HG03095 (cell line): ENCODE results near the gene DCLK3.

Experiments
- ATAC-seq: cut with Tn5 transposase; IDR thresholded peaks from one replicate; pipeline ENCODE4 v1.9.1; 2021; ENCODE audit warnings: moderate library complexity; ENCODE audit not compliant: unreplicated experiment

Gene DCLK3

GRCh38 chr3:36765104-36765503, 751 bp upstream of the DCLK3 start:
- no peak for ATAC-seq

GRCh38 chr3:36764704-36765038, 318 bp upstream of the DCLK3 start:
- no peak for ATAC-seq

GRCh38 chr3:36762918-36763849, 1.2 kb downstream of the DCLK3 start:
- ATAC-seq = no peak

GRCh38 chr3:36761779-36762178, 2.6 kb downstream of the DCLK3 start:
- ATAC-seq = no peak

- ATAC-seq = no peak
Observed at GRCh38 chr3:36756269-36756668, 8.1 kb downstream of the DCLK3 start.

- ATAC-seq = no peak
Observed at GRCh38 chr3:36751326-36751725, 13.0 kb downstream of the DCLK3 start.

- no peak for ATAC-seq
Observed at GRCh38 chr3:36750737-36751136, 13.6 kb downstream of the DCLK3 start.

GRCh38 chr3:36744763-36745162, 19.6 kb downstream of the DCLK3 start:
- no peak for ATAC-seq

- ATAC-seq = no peak
Observed at GRCh38 chr3:36743826-36744225, 20.5 kb downstream of the DCLK3 start.

GRCh38 chr3:36741285-36741684, 23.1 kb downstream of the DCLK3 start:
- ATAC-seq = no peak

- no peak for ATAC-seq
Observed at GRCh38 chr3:36740787-36741186, 23.6 kb downstream of the DCLK3 start.

- ATAC-seq = no peak
Observed at GRCh38 chr3:36738702-36739101, 25.7 kb downstream of the DCLK3 start.

GRCh38 chr3:36736301-36736700, 28.1 kb downstream of the DCLK3 start:
- ATAC-seq = no peak

- ATAC-seq = no peak
Observed at GRCh38 chr3:36734742-36735141, 29.6 kb downstream of the DCLK3 start.

- no peak for ATAC-seq
Observed at GRCh38 chr3:36733723-36734122, 30.6 kb downstream of the DCLK3 start.

GRCh38 chr3:36733162-36733696, 31.1 kb downstream of the DCLK3 start:
- no peak for ATAC-seq

- no peak for ATAC-seq
Observed at GRCh38 chr3:36730966-36731365, 33.4 kb downstream of the DCLK3 start.

- ATAC-seq = peak; percentile 65
Observed at GRCh38 chr3:36729204-36730056, 34.9 kb downstream of the DCLK3 start.

GRCh38 chr3:36714343-36715086, 49.8 kb downstream of the DCLK3 start:
- ATAC-seq = no peak

GRCh38 chr3:36713904-36714303, 50.4 kb downstream of the DCLK3 start:
- ATAC-seq = no peak

- ATAC-seq = no peak
Observed at GRCh38 chr3:36710606-36711005, 53.7 kb downstream of the DCLK3 start.
